GM12878 (cell line): ENCODE data around the gene LRIT3. TPM values are rescaled to one million over a fixed set of nuclear protein-coding genes. Genes with fewer than 3 reads are reported as not detected.

Experiments
- ATAC-seq: fragments of 200-7000 bp; cut with Tn5 transposase; 3 replicates; pipeline ENCODE4 v1.9.1; 2020; ENCODE audit warnings: mild to moderate bottlenecking, moderate library complexity
- BruUV-seq: library from RNA; stranded (reverse); fragments of 400-500 nt; replicated peaks from 2 replicates; lab custom pipeline; 2021; lab: Mats Ljungman, UMichigan
- CTCF ChIA-PET: fragments of 300-600 bp; sonication (Branson Sonifier 250); formaldehyde crosslinking; extraction: SDS; loops from one replicate; lab custom pipeline; 2021; ENCODE audit warnings: inconsistent platforms; lab: Yijun Ruan, JAX
- POLR2A ChIA-PET: fragments of 350-600 bp; formaldehyde crosslinking; extraction: SDS; loops from one replicate; lab custom pipeline; 2021; ENCODE audit warnings: inconsistent platforms; lab: Charles Lee
- RAD21 ChIA-PET: fragments of 300-600 bp; sonication (Branson Sonifier 250); formaldehyde crosslinking; loops from one replicate; lab custom pipeline; 2023; ENCODE audit warnings: antibody characterized with exemption; ENCODE audit not compliant: unreplicated experiment; lab: Charles Lee
- SMC1A ChIA-PET: fragments of 300-600 bp; sonication (Branson Sonifier 250); formaldehyde crosslinking; loops from one replicate; lab custom pipeline; 2023; ENCODE audit not compliant: unreplicated experiment, uncharacterized antibody; lab: Charles Lee
- DNase-seq: peaks from one replicate; pipeline ENCODE4 v3.0.0-alpha.2; 2011; ENCODE audit warnings: low read depth, low spot score
- FAIRE-seq: peaks from 3 replicates; lab custom pipeline; 2011; peaks lifted over from hg19 to GRCh38; lab: Jason Lieb, UNC
- H2AFZ ChIP-seq: 2 replicates; pipeline ENCODE4 v1.6.0; 2011; ENCODE audit warnings: low read depth, low read length, control low read depth; ENCODE audit not compliant: control insufficient read depth
- H3K27ac ChIP-seq: 2 replicates; pipeline ENCODE4 v1.5.1; 2011; ENCODE audit warnings: control low read depth; ENCODE audit not compliant: control insufficient read depth, insufficient read depth
- H3K27me3 ChIP-seq, 2 experiments: replicated peaks in 1 of 2; 2 replicates each; pipeline versions ENCODE4 v1.6.0 to v1.6.1; 2011; ENCODE audit warnings: low read length in 1 of 2; ENCODE audit not compliant: control insufficient read depth in 2 of 2, insufficient read depth in 2 of 2
- H3K36me3 ChIP-seq, 2 experiments: 2 replicates each; pipeline ENCODE4 v1.5.1; 2011; ENCODE audit warnings: low read length in 1 of 2; ENCODE audit not compliant: control insufficient read depth in 2 of 2, insufficient read depth in 2 of 2
- H3K4me1 ChIP-seq: 2 replicates; pipeline ENCODE4 v1.6.1; 2011; ENCODE audit warnings: mild to moderate bottlenecking, low read length, moderate library complexity, mixed read lengths; ENCODE audit not compliant: control insufficient read depth, insufficient read depth
- H3K4me2 ChIP-seq: 2 replicates; pipeline ENCODE4 v1.6.0; 2011; ENCODE audit warnings: control low read depth; ENCODE audit not compliant: control insufficient read depth, insufficient read depth
- H3K4me3 ChIP-seq: fragments of 200-600 bp; sonication (generic); 2 replicates; pipeline ENCODE4 v1.5.1; 2016
- H3K79me2 ChIP-seq: 2 replicates; pipeline ENCODE4 v1.6.0; 2011; ENCODE audit warnings: low read length; ENCODE audit not compliant: control insufficient read depth, insufficient read depth
- H3K9ac ChIP-seq: 2 replicates; pipeline ENCODE4 v1.8.0; 2011; ENCODE audit warnings: low read length, control low read depth, mixed read lengths; ENCODE audit not compliant: control insufficient read depth, insufficient read depth
- H3K9me3 ChIP-seq: replicated peaks from 3 replicates; pipeline ENCODE4 v1.5.1; 2011; ENCODE audit warnings: mild to moderate bottlenecking, low read length; ENCODE audit not compliant: control insufficient read depth, insufficient read depth
- H4K20me1 ChIP-seq: 2 replicates; pipeline ENCODE4 v1.6.0; 2011; ENCODE audit not compliant: control insufficient read depth, insufficient read depth
- BCLAF1 ChIP-seq: fragments of 450-650 bp; IDR thresholded peaks from 2 replicates; pipeline ENCODE4 v1.6.1; 2017; ENCODE audit warnings: antibody characterized with exemption, mild to moderate bottlenecking, moderate library complexity
- BRCA1 ChIP-seq: IDR thresholded peaks from 2 replicates; pipeline ENCODE4 v1.6.1; 2011; ENCODE audit warnings: low read depth, low read length, improper control_type of control experiment
- CREM ChIP-seq: IDR thresholded peaks from 2 replicates; pipeline ENCODE4 v1.6.1; 2014; ENCODE audit warnings: antibody characterized with exemption, low read depth
- ELK1 ChIP-seq: IDR thresholded peaks from 2 replicates; pipeline ENCODE4 v1.6.1; 2012; ENCODE audit warnings: low read depth, low read length, improper control_type of control experiment
- KDM1A ChIP-seq: fragments of 200-600 bp; sonication (generic); IDR thresholded peaks from 2 replicates; pipeline ENCODE4 v1.6.1; 2016; ENCODE audit warnings: borderline replicate concordance
- MTA3 ChIP-seq: IDR thresholded peaks from 2 replicates; pipeline ENCODE4 v1.6.1; 2012; ENCODE audit warnings: low read length, inconsistent platforms, borderline replicate concordance
- NFXL1 ChIP-seq: fragments of 450-650 bp; IDR thresholded peaks from 2 replicates; pipeline ENCODE4 v1.6.1; 2017; ENCODE audit warnings: antibody characterized with exemption, mild to moderate bottlenecking, borderline replicate concordance
- RFX5 ChIP-seq: IDR thresholded peaks from 2 replicates; pipeline ENCODE4 v1.6.1; 2011; ENCODE audit warnings: low read depth, low read length, improper control_type of control experiment
- SREBF2 ChIP-seq: IDR thresholded peaks from 2 replicates; pipeline ENCODE4 v1.6.1; 2012; ENCODE audit warnings: mild to moderate bottlenecking, low read length
- SUZ12 ChIP-seq: fragments of 200-600 bp; sonication (generic); IDR thresholded peaks from one replicate; pipeline ENCODE4 v1.6.1; 2018; ENCODE audit warnings: antibody characterized with exemption, mild to moderate bottlenecking; ENCODE audit not compliant: unreplicated experiment
- TBL1XR1 ChIP-seq: IDR thresholded peaks from 2 replicates; pipeline ENCODE4 v1.6.1; 2012; ENCODE audit warnings: low read depth, low read length, improper control_type of control experiment
- TCF3 ChIP-seq: IDR thresholded peaks from 2 replicates; pipeline ENCODE4 v1.6.1; 2012; ENCODE audit warnings: low read depth, mild to moderate bottlenecking, low read length, borderline replicate concordance; ENCODE audit not compliant: insufficient read depth
- YBX1 ChIP-seq: fragments of 450-650 bp; IDR thresholded peaks from 2 replicates; pipeline ENCODE4 v1.6.1; 2016; ENCODE audit warnings: antibody characterized with exemption
- ZNF207 ChIP-seq: fragments of 450-650 bp; IDR thresholded peaks from 2 replicates; pipeline ENCODE4 v1.6.1; 2014; ENCODE audit warnings: antibody characterized with exemption, mild to moderate bottlenecking, borderline replicate concordance
- WGBS: methylation state at CpG from one replicate; pipeline ENCODE4 v1.1.6; 2016; ENCODE audit warnings: low lambda C conversion rate; ENCODE audit not compliant: insufficient replicate concordance, insufficient coverage; ENCODE audit errors: missing lambda C conversion rate; 5-methylcytosine and 5-hydroxymethylcytosine counted together
- in situ Hi-C: fragments of 300-500 bp; cut with MboI; formaldehyde crosslinking; loops from 9 replicates; pipeline ENCODE4 v1.14.3; 2018; ENCODE audit warnings: mixed read lengths
- intact Hi-C: fragments of 100-400 bp; cut with micrococcal nuclease; formaldehyde crosslinking; loops from one replicate; pipeline ENCODE4 v1.14.2; 2022; ENCODE audit not compliant: unreplicated experiment
- polyA plus RNA-seq, 11 experiments: library from polyadenylated mRNA; depleted of rRNA in 4 of 11; unstranded in 6 of 11; stranded (reverse) in 5 of 11; fragments of >200 nt; fragmentation: Nextera tagmentation in 4 of 11; fragmentation: Illumina TruSeq in 1 of 11; extraction: Ambion mirVana in 4 of 11; extraction: Trizol in 1 of 11; gene quantifications; 1 replicate in 1 of 11; 2 replicates in 10 of 11; pipeline versions ENCODE4 v1.2.1 to v1.2.3, GENCODE V29; 2011 to 2016; ENCODE audit warnings: inconsistent platforms in 2 of 11, missing spikeins in 2 of 11, low read depth in 1 of 11
- total RNA-seq, 4 experiments: library from RNA; depleted of rRNA in 3 of 4; stranded (reverse); fragments of >200 nt in 3 of 4; fragmentation: Illumina TruSeq in 1 of 4; extraction: Trizol in 1 of 4; gene quantifications; 2 replicates each; pipeline versions ENCODE4 v1.2.1 to v1.2.3, GENCODE V29; 2013 to 2021

The LRIT3 gene
- total and polyA plus RNA-seq, 10 of the 15 experiments (the other 5 are each of a cell fraction or from before 2014, with no cell fraction given), result 0.04 to 0.20 (median 0.10) TPM; not detected in 6

- no peaks in the 10 kb centered on the region for H4K20me1 ChIP-seq
- CTCF ChIA-PET, result interaction anchor here (0.7 kb wide), 1 partner anchor 495 kb away, joined by 3 read pairs; no protein-coding TSS in a partner anchor
- intact Hi-C loops, result no loop called here
- WGBS, result 59% methylated on average over 7 of the region's 7 CpGs
- no peak for ATAC-seq
- no peak overlapping the region for H3K4me2 ChIP-seq
- H3K4me3 ChIP-seq, result no peak overlapping the region
- SMC1A ChIA-PET, result interaction anchor here (0.8 kb wide), 1 partner anchor 98 kb away, joined by 3 read pairs; no protein-coding TSS in a partner anchor
- no peaks in the 10 kb centered on the region; a peak in 2 of 4 replicates for H3K27me3 ChIP-seq
- FAIRE-seq, result no peak
- no peak for DNase-seq
- H3K9me3 ChIP-seq, result no peaks in the 10 kb centered on the region
- H3K4me1 ChIP-seq, result peaks cover 8% of the 10 kb centered on the region; the same call in 1 of the 2 replicates
- in situ Hi-C loops, result no loop called here
- no peak overlapping the region for H3K27ac ChIP-seq
- no peak overlapping the region for H2AFZ ChIP-seq
- POLR2A ChIA-PET, result no interaction called here
- H3K9ac ChIP-seq, result no peak overlapping the region
- H3K79me2 ChIP-seq, result no peaks in the 10 kb centered on the region
- RAD21 ChIA-PET, result interaction anchor here (0.6 kb wide), 1 partner anchor 37 kb away, joined by 3 read pairs; no protein-coding TSS in a partner anchor
- TF ChIP-seq YBX1 (no peak), TCF3 (no peak), KDM1A (no peak), SUZ12 (no peak), RFX5 (no peak), CREM (no peak)
- no peaks in the 10 kb centered on the region for H3K36me3 ChIP-seq
- BruUV-seq, result no TSS peak
Measured at GRCh38 chr4:109879636-109880314, 31.9 kb downstream of the LRIT3 start.

- ATAC-seq (no peak), FAIRE-seq (no peak), DNase-seq (no peak)
- Histone ChIP-seq H3K4me2 (no peak overlapping the region), H3K27me3 (no peaks in the 10 kb centered on the region; a peak in 1 of 4 replicates), H3K79me2 (no peaks in the 10 kb centered on the region), H3K9ac (no peak overlapping the region), H4K20me1 (no peaks in the 10 kb centered on the region), H3K4me3 (no peak overlapping the region), H3K9me3 (no peaks in the 10 kb centered on the region), H3K27ac (no peak overlapping the region), H3K4me1 (no peaks in the 10 kb centered on the region), H2AFZ (no peak overlapping the region), H3K36me3 (no peaks in the 10 kb centered on the region)
- BruUV-seq, result no TSS peak
- POLR2A ChIA-PET, result no interaction called here
- RAD21 ChIA-PET, result no interaction called here
- CTCF ChIA-PET, result interaction anchor here (1.2 kb wide), 1 partner anchor 9 kb away, joined by 5 read pairs; no protein-coding TSS in a partner anchor
- intact Hi-C loops (no loop called here), in situ Hi-C loops (no loop called here)
- SMC1A ChIA-PET, result no interaction called here
- TF ChIP-seq TBL1XR1 (no peak), YBX1 (no peak), BCLAF1 (no peak), SREBF2 (no peak), MTA3 (no peak), ELK1 (no peak), ZNF207 (no peak), NFXL1 (no peak), BRCA1 (no peak), TCF3 (no peak)
Measured at GRCh38 chr4:109886303-109886702, 38.4 kb downstream of the LRIT3 start.
